AG08395 (cell line): ENCODE results near the gene COBL.

Experiments
- DNase-seq: peaks from one replicate; pipeline ENCODE4 v3.0.0; 2012; ENCODE audit warnings: mixed read lengths, low spot score

The COBL gene

GRCh38 chr7:51274001-51274400 is 42.6 kb downstream of the COBL start:
- DNase-seq: no peak

DNA sequence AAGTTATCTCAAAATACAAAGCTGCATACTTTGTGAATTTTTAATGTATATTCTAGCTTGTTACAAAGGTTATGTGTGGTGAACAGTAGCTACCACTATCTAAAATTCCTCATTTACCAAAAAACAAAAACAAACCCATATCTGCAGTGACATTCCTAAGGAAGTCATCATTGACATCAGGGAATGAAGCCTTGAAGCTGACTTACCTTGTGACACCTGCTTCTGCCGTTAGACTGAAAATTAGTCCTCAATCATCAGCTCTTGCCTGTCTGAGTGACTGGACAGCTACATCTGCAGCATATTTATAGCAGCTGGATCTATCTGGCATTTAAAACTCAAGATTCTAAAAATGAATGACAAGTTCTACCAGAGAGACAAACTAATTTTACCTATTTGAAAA is 43.2 kb downstream of the COBL start:
- no peak for DNase-seq

DNA sequence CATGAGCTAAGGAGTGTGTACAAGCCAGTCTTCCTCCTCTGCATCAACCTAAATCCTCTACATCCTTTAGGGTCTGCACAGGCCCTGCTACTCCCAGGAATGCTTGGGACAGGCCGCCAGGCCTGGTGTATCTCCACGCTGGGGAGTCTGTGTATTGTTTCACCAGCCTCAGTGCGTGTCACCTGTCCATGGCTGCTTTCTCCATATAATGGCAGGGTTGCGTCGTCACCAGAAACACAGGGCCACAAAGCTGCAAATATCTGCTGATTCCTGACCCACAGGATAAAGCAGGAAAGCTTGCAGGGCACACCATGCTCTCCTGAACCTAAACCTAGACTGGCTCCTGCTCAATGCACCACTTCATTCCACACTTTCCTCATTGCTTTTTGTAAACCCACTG is 45.6 kb downstream of the COBL start:
- no peak for DNase-seq

GRCh38 chr7:51269911-51270310 is 46.7 kb downstream of the COBL start:
- DNase-seq: no peak

- no peak for DNase-seq
Measured at GRCh38 chr7:51269321-51269720, 47.3 kb downstream of the COBL start.

GRCh38 chr7:51268859-51269258 is 47.8 kb downstream of the COBL start:
- no peak for DNase-seq

- DNase-seq: no peak
Measured at GRCh38 chr7:51267169-51267568, 49.4 kb downstream of the COBL start.

DNA sequence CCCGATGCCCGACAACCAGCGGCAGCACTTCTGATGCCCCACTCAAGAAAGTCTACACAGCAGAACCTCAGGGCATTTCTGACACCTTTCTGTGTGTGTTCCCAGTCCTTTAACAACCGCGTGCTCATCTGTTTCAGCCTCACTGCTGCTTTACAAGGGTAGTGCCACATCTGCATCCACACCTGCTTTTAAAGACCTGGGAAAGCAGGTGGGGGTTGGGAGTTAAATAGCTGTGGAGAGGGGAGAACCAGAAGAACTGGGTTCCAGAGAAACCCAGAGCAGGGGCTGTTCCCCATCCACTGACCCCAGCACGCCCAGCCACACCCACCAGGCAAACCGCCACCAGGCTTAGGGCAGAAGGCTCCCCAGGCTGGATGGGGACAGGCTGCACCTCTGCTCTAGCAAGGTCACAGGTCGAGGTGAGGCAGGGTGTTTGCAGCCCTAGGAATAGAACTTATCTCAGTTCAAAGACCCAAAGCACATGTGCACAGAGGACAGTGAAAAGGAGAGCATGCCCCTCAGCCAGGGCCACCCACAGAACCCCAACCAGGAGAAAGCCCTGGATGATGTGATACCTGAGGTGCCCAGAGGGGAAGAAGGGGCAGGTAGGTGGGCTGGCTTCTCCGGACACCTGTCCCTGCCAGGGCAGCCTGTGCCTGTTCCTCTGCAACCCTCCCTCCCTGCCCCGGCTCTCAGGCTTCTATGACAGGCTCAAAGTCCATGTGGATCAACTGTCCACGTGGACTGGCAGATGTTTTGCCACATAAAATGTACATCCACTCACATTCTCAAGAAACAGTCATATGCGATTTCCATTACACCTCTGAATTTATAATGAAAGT is 51.3 kb downstream of the COBL start:
- no peak for DNase-seq

DNA sequence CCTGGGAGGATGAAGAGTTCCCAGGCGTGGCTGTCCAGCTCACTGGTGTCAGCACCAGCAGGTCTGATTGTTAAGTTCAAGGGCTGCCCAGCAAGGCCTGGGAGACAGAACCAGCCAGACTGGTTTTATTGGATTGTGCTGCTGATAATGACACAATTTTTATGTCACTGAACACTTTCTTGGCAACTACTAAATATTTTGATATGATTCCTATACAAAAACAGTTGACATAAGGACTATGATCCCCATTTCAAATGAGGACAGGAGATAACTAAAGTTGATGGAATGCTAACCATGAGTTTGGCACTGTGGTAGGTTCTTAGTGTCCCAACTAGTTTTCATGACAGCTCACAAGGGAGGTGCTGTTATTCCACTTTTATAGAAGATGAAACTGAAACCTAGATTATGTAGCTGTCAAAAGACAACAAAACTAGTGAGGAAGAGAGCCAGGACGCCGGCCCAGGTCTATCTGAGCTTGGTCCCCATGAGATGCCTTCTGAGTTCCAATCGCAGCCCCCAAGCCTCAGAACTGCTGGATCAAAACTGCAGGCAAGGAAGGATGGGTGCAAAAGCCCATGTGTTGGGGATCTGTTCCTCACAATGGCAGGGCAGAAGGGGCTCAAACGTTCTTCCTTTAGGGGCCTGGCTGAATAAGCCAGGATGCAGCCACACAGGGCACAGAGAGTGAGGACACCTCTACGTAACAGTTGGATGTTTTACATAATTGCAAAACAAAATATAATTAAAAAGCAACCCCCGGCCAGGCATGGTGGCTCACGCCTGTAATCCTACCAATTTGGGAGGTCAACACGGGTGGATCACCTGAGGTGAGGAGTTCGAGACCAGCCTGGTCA is 52.8 kb downstream of the COBL start:
- DNase-seq: no peak

DNA sequence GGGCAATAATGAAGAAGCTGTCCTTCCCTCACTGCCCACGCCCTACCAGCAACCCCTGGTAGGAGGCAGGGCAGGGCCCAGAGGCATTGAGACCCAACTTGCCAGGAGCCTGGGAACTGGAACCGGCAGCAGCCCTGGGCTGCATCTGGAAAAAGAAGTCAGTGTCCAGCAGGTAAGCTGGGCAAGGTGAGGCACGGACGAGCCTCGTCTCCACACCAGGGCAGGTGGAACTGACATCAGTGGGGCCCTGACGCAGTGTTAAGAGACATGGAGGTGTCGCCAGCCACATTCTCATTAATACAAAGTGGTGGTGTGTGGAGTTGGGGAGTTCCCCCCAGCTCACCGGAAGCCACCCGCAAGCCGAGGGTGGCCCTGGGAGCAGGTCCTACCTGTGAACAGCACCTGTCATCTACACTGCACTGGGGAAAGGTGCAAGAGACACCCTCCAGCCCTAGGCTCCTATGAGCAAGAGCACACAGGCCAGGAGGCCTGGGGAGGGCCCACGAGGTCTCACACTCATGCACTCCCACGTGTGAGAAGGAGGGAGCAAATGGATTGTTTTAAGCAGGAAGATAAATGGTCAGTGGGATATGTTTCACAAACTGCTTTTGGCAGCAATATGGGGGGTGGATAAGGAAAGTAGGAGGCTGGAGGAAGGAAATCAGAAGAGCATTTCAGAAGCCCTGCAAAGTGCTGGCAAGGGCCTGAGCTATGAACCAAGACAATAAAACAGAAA is 53.6 kb downstream of the COBL start:
- DNase-seq: no peak

GRCh38 chr7:51261950-51262795 is 54.4 kb downstream of the COBL start:
- no peak for DNase-seq

GRCh38 chr7:51261117-51261835 is 55.3 kb downstream of the COBL start:
- no peak for DNase-seq

- no peak for DNase-seq
Measured at GRCh38 chr7:51260516-51260915, 56.1 kb downstream of the COBL start.

DNA sequence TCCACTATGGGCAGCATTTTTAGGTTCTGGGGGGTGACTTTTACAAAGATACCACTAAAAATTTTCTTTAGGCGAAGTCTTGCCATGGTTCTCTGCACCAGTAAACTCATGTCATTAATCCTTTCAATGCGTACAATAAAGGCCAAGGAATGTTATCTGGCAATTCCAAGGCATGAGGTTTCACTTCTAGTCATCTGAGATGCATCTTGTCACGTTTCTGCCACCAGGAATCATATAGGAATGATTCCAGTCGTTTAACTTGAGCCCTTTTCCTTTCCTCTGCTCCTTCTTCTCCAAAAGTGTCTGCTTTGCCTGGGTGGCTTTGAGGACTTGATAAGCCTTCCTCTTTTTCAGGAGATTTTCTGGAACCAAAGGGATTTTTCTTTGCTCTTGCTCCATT is 56.8 kb downstream of the COBL start:
- no peak for DNase-seq

DNA sequence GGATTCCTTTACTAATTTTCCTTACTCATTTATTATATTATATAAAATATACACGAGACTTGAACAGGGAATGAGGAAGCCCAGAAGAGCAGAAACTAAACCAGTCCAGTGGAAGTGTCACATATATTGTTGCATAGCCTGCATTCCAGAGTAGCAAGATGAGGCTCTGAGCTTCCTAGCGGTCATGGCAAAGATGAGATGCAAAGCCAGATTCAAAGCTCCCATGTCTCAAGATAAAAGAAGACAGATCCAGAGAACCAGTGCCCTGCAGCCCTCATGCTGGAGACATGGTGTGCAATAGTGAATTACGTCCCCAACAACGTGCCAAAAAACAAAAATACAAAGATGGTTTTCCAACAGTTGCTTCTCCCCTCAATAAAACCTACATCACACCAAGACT is 59.7 kb downstream of the COBL start:
- DNase-seq: no peak

DNA sequence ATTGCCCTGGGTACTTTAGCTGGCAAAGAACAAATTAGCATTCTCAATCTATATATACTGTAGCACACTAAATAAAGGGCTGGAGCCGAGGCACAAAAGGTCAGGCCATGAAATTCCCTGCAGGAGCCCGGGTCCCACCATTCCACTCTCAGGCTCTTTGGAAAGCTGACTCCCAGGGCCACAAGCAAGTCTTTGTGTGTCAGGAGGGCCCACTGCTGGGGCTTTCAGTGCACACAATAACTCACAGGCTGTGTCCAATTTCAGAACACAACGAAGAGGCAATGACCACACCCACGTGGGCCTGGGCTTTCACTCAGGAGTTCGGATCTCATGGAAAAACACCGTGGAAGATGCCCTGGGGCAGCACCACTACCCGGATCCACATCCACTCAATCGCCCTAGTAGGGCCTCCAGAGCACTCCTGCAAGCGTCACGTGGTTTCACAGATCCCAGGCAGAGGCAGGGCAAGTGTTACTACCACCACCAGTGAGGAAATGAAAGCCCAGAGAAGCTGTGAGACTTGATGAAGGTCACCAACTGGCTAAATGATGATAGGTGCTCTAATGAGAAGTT is 60.3 kb downstream of the COBL start:
- no peak for DNase-seq

- DNase-seq: no peak
Measured at GRCh38 chr7:51255536-51256208, 60.9 kb downstream of the COBL start.

GRCh38 chr7:51255036-51255435 is 61.6 kb downstream of the COBL start:
- DNase-seq: no peak

DNA sequence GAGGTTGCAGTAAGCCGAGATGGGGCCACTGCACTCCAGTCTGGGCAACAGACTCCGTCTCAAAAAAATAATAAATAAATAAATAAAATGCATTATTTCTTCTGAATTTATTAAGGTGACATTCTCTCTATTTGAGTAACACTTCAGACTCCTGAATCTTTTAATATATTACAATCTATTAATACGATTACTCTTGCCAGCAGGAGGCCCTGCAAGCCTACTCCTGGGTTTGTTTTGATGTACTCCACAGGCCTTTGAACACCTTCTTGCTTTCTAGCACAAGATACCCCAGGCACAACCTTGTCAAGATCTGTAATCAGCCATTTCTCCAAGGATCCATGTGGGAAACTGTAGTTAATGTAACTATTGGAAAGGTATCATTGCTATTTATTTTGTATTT is 63.5 kb downstream of the COBL start:
- no peak for DNase-seq

DNA sequence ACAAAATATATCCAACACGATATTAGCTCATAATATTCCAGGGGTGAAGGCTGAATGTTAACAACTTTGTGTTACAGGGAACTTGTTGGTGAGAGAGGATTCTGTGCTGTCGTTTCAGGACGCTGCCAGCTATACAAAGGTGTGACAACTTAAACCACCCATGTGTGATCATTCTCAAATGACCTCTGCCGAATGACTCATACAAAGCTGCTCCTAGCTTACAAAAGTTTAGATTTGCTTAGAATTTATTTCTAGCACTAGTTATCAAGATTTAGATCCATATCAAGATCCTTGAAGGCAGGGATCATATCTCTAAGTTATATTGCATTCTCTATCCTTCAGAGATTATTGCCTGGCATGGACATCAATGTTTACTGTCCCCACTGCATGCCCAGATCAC is 65.3 kb downstream of the COBL start:
- no peak for DNase-seq
